DND-41 (cell line): ENCODE data around the gene DACT3.

Experiments used
- ATAC-seq: fragments of 200-7000 bp; cut with Tn5 transposase; 3 replicates; pipeline ENCODE4 v1.9.1; 2021; ENCODE audit warnings: low read depth; ENCODE audit not compliant: insufficient read depth
- DNase-seq: peaks from one replicate; pipeline ENCODE4 v3.0.0-alpha.2; 2020
- H2AFZ ChIP-seq: 2 replicates; pipeline ENCODE4 v1.6.0; 2012; ENCODE audit warnings: low read depth, low read length
- H3K27ac ChIP-seq: 2 replicates; pipeline ENCODE4 v1.5.1; 2012; ENCODE audit warnings: low read length, inconsistent platforms
- H3K27me3 ChIP-seq: fragments of 200-600 bp; sonication (generic); 2 replicates; pipeline ENCODE4 v1.6.0; 2012; ENCODE audit warnings: low read length, mild to moderate bottlenecking, inconsistent platforms; ENCODE audit not compliant: insufficient read depth, poor library complexity
- H3K36me3 ChIP-seq: 2 replicates; pipeline ENCODE4 v1.5.1; 2012; ENCODE audit warnings: low read length, inconsistent platforms; ENCODE audit not compliant: insufficient read depth
- H3K4me1 ChIP-seq: 2 replicates; pipeline ENCODE4 v1.5.1; 2012; ENCODE audit warnings: mild to moderate bottlenecking, low read length; ENCODE audit not compliant: insufficient read depth
- H3K4me2 ChIP-seq: 2 replicates; pipeline ENCODE4 v1.6.0; 2012; ENCODE audit warnings: mild to moderate bottlenecking, moderate library complexity, low read length, inconsistent platforms; ENCODE audit not compliant: insufficient read depth
- H3K4me3 ChIP-seq, 2 experiments: fragments of 200-600 bp in 1 of 2; shearing (Covaris generic) in 1 of 2; 2 replicates each; pipeline ENCODE4 v1.5.1; 2012 to 2016; ENCODE audit warnings: inconsistent platforms in 2 of 2, low read length in 2 of 2, mild to moderate bottlenecking in 2 of 2, low read depth in 1 of 2, moderate library complexity in 1 of 2
- H3K79me2 ChIP-seq: 2 replicates; pipeline ENCODE4 v1.6.0; 2012; ENCODE audit warnings: low read length, inconsistent platforms; ENCODE audit not compliant: insufficient read depth
- H3K9ac ChIP-seq: 2 replicates; pipeline ENCODE4 v1.6.0; 2012; ENCODE audit warnings: low read depth, mild to moderate bottlenecking, inconsistent platforms, low read length, moderate library complexity
- H3K9me3 ChIP-seq: 2 replicates; pipeline ENCODE4 v1.5.1; 2012; ENCODE audit warnings: low read length, moderate library complexity, mild to moderate bottlenecking, inconsistent platforms; ENCODE audit not compliant: insufficient read depth, severe bottlenecking
- H4K20me1 ChIP-seq: 2 replicates; pipeline ENCODE4 v1.6.0; 2012; ENCODE audit warnings: low read length; ENCODE audit not compliant: insufficient read depth
- CTCF ChIP-seq: IDR thresholded peaks from 2 replicates; pipeline ENCODE4 v1.5.1; 2012; ENCODE audit warnings: borderline replicate concordance, low read length, moderate library complexity, mild to moderate bottlenecking; ENCODE audit not compliant: poor library complexity, severe bottlenecking; ENCODE audit errors: extremely low read depth
- EZH2 ChIP-seq: IDR thresholded peaks from 3 replicates; pipeline ENCODE4 v1.6.1; 2012; ENCODE audit warnings: borderline replicate concordance, low read depth, mild to moderate bottlenecking, moderate library complexity, low read length, inconsistent platforms; ENCODE audit not compliant: severe bottlenecking

The DACT3 gene

GRCh38 chr19:46665072-46665471 lies 4.1 kb upstream of the DACT3 start:
- Histone ChIP-seq H3K4me1 (peaks cover 20% of the 10 kb centered on the region), H3K4me2 (no peak overlapping the region), H3K27ac (no peak overlapping the region), H3K36me3 (no peaks in the 10 kb centered on the region), H4K20me1 (peaks cover 9% of the 10 kb centered on the region; the same call in 1 of the 2 replicates), H3K9me3 (no peaks in the 10 kb centered on the region), H3K4me3 (no peak overlapping the region), H2AFZ (no peak overlapping the region), H3K9ac (no peak overlapping the region), H3K27me3 (peaks cover 7% of the 10 kb centered on the region), H3K79me2 (no peaks in the 10 kb centered on the region)
- ATAC-seq: no peak
- TF ChIP-seq EZH2 (no peak), CTCF (no peak)
- DNase-seq: no peak

GRCh38 chr19:46661735-46662592 lies 982 bp upstream of the DACT3 start:
- Histone ChIP-seq H2AFZ (peak overlapping the region; percentile 51; the same call in 1 of the 2 replicates), H3K9ac (peak overlapping the region; percentile 25)

GRCh38 chr19:46660551-46661019 lies 397 bp downstream of the DACT3 start:
- H3K9ac ChIP-seq: peak overlapping the region; percentile 55
- H3K4me2 ChIP-seq: peak overlapping the region; percentile 98
- H3K27ac ChIP-seq: no peak overlapping the region
- no peaks in the 10 kb centered on the region for H3K36me3 ChIP-seq
- peaks cover 22% of the 10 kb centered on the region for H3K27me3 ChIP-seq
- no peaks in the 10 kb centered on the region for H3K9me3 ChIP-seq
- TF ChIP-seq CTCF: no peak
- TF ChIP-seq EZH2: no peak
- DNase-seq (no peak), ATAC-seq (no peak; the same call in 1 of the 3 replicates)
- peaks cover 15% of the 10 kb centered on the region; the same call in 1 of the 2 replicates for H4K20me1 ChIP-seq
- peak overlapping the region; percentile 28 to 62; a peak in 3 of 4 replicates for H3K4me3 ChIP-seq
- peaks cover 30% of the 10 kb centered on the region for H3K4me1 ChIP-seq
- peak overlapping the region; percentile 67 for H2AFZ ChIP-seq
- H3K79me2 ChIP-seq: no peaks in the 10 kb centered on the region

More at GRCh38 chr19:46661735-46662592, 982 bp upstream of the DACT3 start:
- Histone ChIP-seq H3K79me2 (no peaks in the 10 kb centered on the region), H3K27ac (peak overlapping the region; percentile 73), H3K27me3 (peaks cover 22% of the 10 kb centered on the region), H4K20me1 (peaks cover 15% of the 10 kb centered on the region; the same call in 1 of the 2 replicates), H3K4me1 (peaks cover 30% of the 10 kb centered on the region), H3K36me3 (no peaks in the 10 kb centered on the region), H3K4me2 (peak overlapping the region; percentile 81), H3K4me3 (peak overlapping the region; percentile 4 to 54; a peak in 3 of 4 replicates), H3K9me3 (no peaks in the 10 kb centered on the region)
- ATAC-seq (peak; percentile 46), DNase-seq (peak; percentile 80)
- TF ChIP-seq EZH2: no peak
- TF ChIP-seq CTCF: peak; percentile 94
